GM12878 (cell line): ENCODE results near the gene GMDS. TPM values are rescaled to one million over a fixed set of nuclear protein-coding genes. Genes with fewer than 3 reads are reported as not detected.

ENCODE experiments used
- ATAC-seq: fragments of 200-7000 bp; cut with Tn5 transposase; 3 replicates; pipeline ENCODE4 v1.9.1; 2020; ENCODE audit warnings: mild to moderate bottlenecking, moderate library complexity
- BruUV-seq: library from RNA; stranded (reverse); fragments of 400-500 nt; replicated peaks from 2 replicates; lab custom pipeline; 2021; lab: Mats Ljungman, UMichigan
- CTCF ChIA-PET: fragments of 300-600 bp; sonication (Branson Sonifier 250); formaldehyde crosslinking; extraction: SDS; loops from one replicate; lab custom pipeline; 2021; ENCODE audit warnings: inconsistent platforms; lab: Yijun Ruan, JAX
- POLR2A ChIA-PET: fragments of 350-600 bp; formaldehyde crosslinking; extraction: SDS; loops from one replicate; lab custom pipeline; 2021; ENCODE audit warnings: inconsistent platforms; lab: Charles Lee
- RAD21 ChIA-PET: fragments of 300-600 bp; sonication (Branson Sonifier 250); formaldehyde crosslinking; loops from one replicate; lab custom pipeline; 2023; ENCODE audit warnings: antibody characterized with exemption; ENCODE audit not compliant: unreplicated experiment; lab: Charles Lee
- SMC1A ChIA-PET: fragments of 300-600 bp; sonication (Branson Sonifier 250); formaldehyde crosslinking; loops from one replicate; lab custom pipeline; 2023; ENCODE audit not compliant: unreplicated experiment, uncharacterized antibody; lab: Charles Lee
- DNase-seq: peaks from one replicate; pipeline ENCODE4 v3.0.0-alpha.2; 2011; ENCODE audit warnings: low read depth, low spot score
- FAIRE-seq: peaks from 3 replicates; lab custom pipeline; 2011; peaks lifted over from hg19 to GRCh38; lab: Jason Lieb, UNC
- H2AFZ ChIP-seq: 2 replicates; pipeline ENCODE4 v1.6.0; 2011; ENCODE audit warnings: low read depth, low read length, control low read depth; ENCODE audit not compliant: control insufficient read depth
- H3K27ac ChIP-seq: 2 replicates; pipeline ENCODE4 v1.5.1; 2011; ENCODE audit warnings: control low read depth; ENCODE audit not compliant: control insufficient read depth, insufficient read depth
- H3K27me3 ChIP-seq, 2 experiments: replicated peaks in 1 of 2; 2 replicates each; pipeline versions ENCODE4 v1.6.0 to v1.6.1; 2011; ENCODE audit warnings: low read length in 1 of 2; ENCODE audit not compliant: control insufficient read depth in 2 of 2, insufficient read depth in 2 of 2
- H3K36me3 ChIP-seq, 2 experiments: 2 replicates each; pipeline ENCODE4 v1.5.1; 2011; ENCODE audit warnings: low read length in 1 of 2; ENCODE audit not compliant: control insufficient read depth in 2 of 2, insufficient read depth in 2 of 2
- H3K4me1 ChIP-seq: 2 replicates; pipeline ENCODE4 v1.6.1; 2011; ENCODE audit warnings: mild to moderate bottlenecking, low read length, moderate library complexity, mixed read lengths; ENCODE audit not compliant: control insufficient read depth, insufficient read depth
- H3K4me2 ChIP-seq: 2 replicates; pipeline ENCODE4 v1.6.0; 2011; ENCODE audit warnings: control low read depth; ENCODE audit not compliant: control insufficient read depth, insufficient read depth
- H3K4me3 ChIP-seq: fragments of 200-600 bp; sonication (generic); 2 replicates; pipeline ENCODE4 v1.5.1; 2016
- H3K79me2 ChIP-seq: 2 replicates; pipeline ENCODE4 v1.6.0; 2011; ENCODE audit warnings: low read length; ENCODE audit not compliant: control insufficient read depth, insufficient read depth
- H3K9ac ChIP-seq: 2 replicates; pipeline ENCODE4 v1.8.0; 2011; ENCODE audit warnings: low read length, control low read depth, mixed read lengths; ENCODE audit not compliant: control insufficient read depth, insufficient read depth
- H3K9me3 ChIP-seq: replicated peaks from 3 replicates; pipeline ENCODE4 v1.5.1; 2011; ENCODE audit warnings: mild to moderate bottlenecking, low read length; ENCODE audit not compliant: control insufficient read depth, insufficient read depth
- H4K20me1 ChIP-seq: 2 replicates; pipeline ENCODE4 v1.6.0; 2011; ENCODE audit not compliant: control insufficient read depth, insufficient read depth
- CEBPZ ChIP-seq: fragments of 150-350 bp; IDR thresholded peaks from 2 replicates; pipeline ENCODE4 v1.6.1; 2016; ENCODE audit warnings: low read depth, low read length
- ELK1 ChIP-seq: IDR thresholded peaks from 2 replicates; pipeline ENCODE4 v1.6.1; 2012; ENCODE audit warnings: low read depth, low read length, improper control_type of control experiment
- EZH2 ChIP-seq: IDR thresholded peaks from 2 replicates; pipeline ENCODE4 v1.6.1; 2012; ENCODE audit warnings: low read depth, mild to moderate bottlenecking, control low read depth, inconsistent platforms, low read length, borderline replicate concordance; ENCODE audit not compliant: control insufficient read depth
- FOXM1 ChIP-seq: IDR thresholded peaks from 2 replicates; pipeline ENCODE4 v1.6.1; 2012; ENCODE audit warnings: low read depth, mild to moderate bottlenecking, inconsistent platforms, low read length, moderate library complexity
- IKZF1 ChIP-seq: fragments of 450-650 bp; conservative IDR thresholded peaks from 2 replicates; pipeline ENCODE4 v1.6.1; 2017; ENCODE audit warnings: antibody characterized with exemption, mild to moderate bottlenecking
- JUND ChIP-seq: IDR thresholded peaks from 2 replicates; pipeline ENCODE4 v1.6.1; 2012; ENCODE audit warnings: low read depth, mild to moderate bottlenecking, low read length, improper control_type of control experiment, moderate library complexity
- MTA2 ChIP-seq: fragments of 450-650 bp; IDR thresholded peaks from 2 replicates; pipeline ENCODE4 v1.6.1; 2016; ENCODE audit warnings: low read depth, mild to moderate bottlenecking, moderate library complexity
- PML ChIP-seq: IDR thresholded peaks from 2 replicates; pipeline ENCODE4 v1.6.1; 2012; ENCODE audit warnings: low read length, inconsistent platforms
- POLR2A ChIP-seq: IDR thresholded peaks from 2 replicates; pipeline ENCODE4 v1.6.1; 2011; ENCODE audit warnings: low read depth, mild to moderate bottlenecking, low read length
- RAD51 ChIP-seq: fragments of 450-650 bp; IDR thresholded peaks from 2 replicates; pipeline ENCODE4 v1.6.1; 2016; ENCODE audit warnings: moderate library complexity, mild to moderate bottlenecking, inconsistent platforms
- RBBP5 ChIP-seq: fragments of 200-600 bp; sonication (generic); conservative IDR thresholded peaks from 2 replicates; pipeline ENCODE4 v1.6.1; 2016
- RFX5 ChIP-seq: IDR thresholded peaks from 2 replicates; pipeline ENCODE4 v1.6.1; 2011; ENCODE audit warnings: low read depth, low read length, improper control_type of control experiment
- SMARCA5 ChIP-seq: fragments of 450-650 bp; IDR thresholded peaks from 2 replicates; pipeline ENCODE4 v1.6.1; 2017; ENCODE audit warnings: mild to moderate bottlenecking
- WGBS: methylation state at CpG from one replicate; pipeline ENCODE4 v1.1.6; 2016; ENCODE audit warnings: low lambda C conversion rate; ENCODE audit not compliant: insufficient replicate concordance, insufficient coverage; ENCODE audit errors: missing lambda C conversion rate; 5-methylcytosine and 5-hydroxymethylcytosine counted together
- in situ Hi-C: fragments of 300-500 bp; cut with MboI; formaldehyde crosslinking; loops from 9 replicates; pipeline ENCODE4 v1.14.3; 2018; ENCODE audit warnings: mixed read lengths
- intact Hi-C: fragments of 100-400 bp; cut with micrococcal nuclease; formaldehyde crosslinking; loops from one replicate; pipeline ENCODE4 v1.14.2; 2022; ENCODE audit not compliant: unreplicated experiment
- polyA plus RNA-seq, 11 experiments: library from polyadenylated mRNA; depleted of rRNA in 4 of 11; unstranded in 6 of 11; stranded (reverse) in 5 of 11; fragments of >200 nt; fragmentation: Nextera tagmentation in 4 of 11; fragmentation: Illumina TruSeq in 1 of 11; extraction: Ambion mirVana in 4 of 11; extraction: Trizol in 1 of 11; gene quantifications; 1 replicate in 1 of 11; 2 replicates in 10 of 11; pipeline versions ENCODE4 v1.2.1 to v1.2.3, GENCODE V29; 2011 to 2016; ENCODE audit warnings: inconsistent platforms in 2 of 11, missing spikeins in 2 of 11, low read depth in 1 of 11
- total RNA-seq, 4 experiments: library from RNA; depleted of rRNA in 3 of 4; stranded (reverse); fragments of >200 nt in 3 of 4; fragmentation: Illumina TruSeq in 1 of 4; extraction: Trizol in 1 of 4; gene quantifications; 2 replicates each; pipeline versions ENCODE4 v1.2.1 to v1.2.3, GENCODE V29; 2013 to 2021
- TF ChIP-seq, protein P1 (sequence below): fragments of 450-650 bp; formaldehyde crosslinking; IDR thresholded peaks from 2 replicates; pipeline ENCODE4 v1.4.0; 2022; ENCODE audit warnings: mild to moderate bottlenecking, moderate library complexity
- TF ChIP-seq, protein P2 (sequence below): fragments of 450-650 bp; IDR thresholded peaks from 2 replicates; pipeline ENCODE4 v1.6.1; 2016; ENCODE audit warnings: mild to moderate bottlenecking

The GMDS gene
- total and polyA plus RNA-seq, 10 of the 15 experiments (the other 5 are each of a cell fraction or from before 2014, with no cell fraction given), result 0.61 to 53.8 (median 29.3) TPM

- RAD21 ChIA-PET, result interaction anchor here (1.2 kb wide), 1 partner anchor 243 kb away, joined by 3 read pairs; no protein-coding TSS in a partner anchor
- TF ChIP-seq FOXM1 (peak; percentile 93; the same call in 1 of the 2 replicates), CEBPZ (no peak), RBBP5 (no peak), SMARCA5 (no peak), EZH2 (no peak), PML (peak; percentile 66; the same call in 1 of the 2 replicates), RFX5 (no peak), MTA2 (peak; percentile 95), POLR2A (no peak), RAD51 (no peak), ELK1 (no peak), JUND (peak; percentile 80), IKZF1 (peak; percentile 98)
- TF ChIP-seq, protein P1, sequence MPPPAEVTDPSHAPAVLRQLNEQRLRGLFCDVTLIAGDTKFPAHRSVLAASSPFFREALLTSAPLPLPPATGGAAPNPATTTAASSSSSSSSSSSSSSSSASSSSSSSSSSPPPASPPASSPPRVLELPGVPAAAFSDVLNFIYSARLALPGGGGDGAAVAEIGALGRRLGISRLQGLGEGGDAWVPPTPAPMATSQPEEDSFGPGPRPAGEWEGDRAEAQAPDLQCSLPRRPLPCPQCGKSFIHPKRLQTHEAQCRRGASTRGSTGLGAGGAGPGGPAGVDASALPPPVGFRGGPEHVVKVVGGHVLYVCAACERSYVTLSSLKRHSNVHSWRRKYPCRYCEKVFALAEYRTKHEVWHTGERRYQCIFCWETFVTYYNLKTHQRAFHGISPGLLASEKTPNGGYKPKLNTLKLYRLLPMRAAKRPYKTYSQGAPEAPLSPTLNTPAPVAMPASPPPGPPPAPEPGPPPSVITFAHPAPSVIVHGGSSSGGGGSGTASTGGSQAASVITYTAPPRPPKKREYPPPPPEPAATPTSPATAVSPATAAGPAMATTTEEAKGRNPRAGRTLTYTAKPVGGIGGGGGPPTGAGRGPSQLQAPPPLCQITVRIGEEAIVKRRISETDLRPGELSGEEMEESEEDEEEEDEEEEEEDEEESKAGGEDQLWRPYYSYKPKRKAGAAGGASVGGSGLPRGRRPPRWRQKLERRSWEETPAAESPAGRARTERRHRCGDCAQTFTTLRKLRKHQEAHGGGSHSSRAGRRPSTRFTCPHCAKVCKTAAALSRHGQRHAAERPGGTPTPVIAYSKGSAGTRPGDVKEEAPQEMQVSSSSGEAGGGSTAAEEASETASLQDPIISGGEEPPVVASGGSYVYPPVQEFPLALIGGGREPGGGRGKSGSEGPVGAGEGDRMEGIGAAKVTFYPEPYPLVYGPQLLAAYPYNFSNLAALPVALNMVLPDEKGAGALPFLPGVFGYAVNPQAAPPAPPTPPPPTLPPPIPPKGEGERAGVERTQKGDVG (CRISPR knock-in tag), result no peak
- TF ChIP-seq, protein P2, sequence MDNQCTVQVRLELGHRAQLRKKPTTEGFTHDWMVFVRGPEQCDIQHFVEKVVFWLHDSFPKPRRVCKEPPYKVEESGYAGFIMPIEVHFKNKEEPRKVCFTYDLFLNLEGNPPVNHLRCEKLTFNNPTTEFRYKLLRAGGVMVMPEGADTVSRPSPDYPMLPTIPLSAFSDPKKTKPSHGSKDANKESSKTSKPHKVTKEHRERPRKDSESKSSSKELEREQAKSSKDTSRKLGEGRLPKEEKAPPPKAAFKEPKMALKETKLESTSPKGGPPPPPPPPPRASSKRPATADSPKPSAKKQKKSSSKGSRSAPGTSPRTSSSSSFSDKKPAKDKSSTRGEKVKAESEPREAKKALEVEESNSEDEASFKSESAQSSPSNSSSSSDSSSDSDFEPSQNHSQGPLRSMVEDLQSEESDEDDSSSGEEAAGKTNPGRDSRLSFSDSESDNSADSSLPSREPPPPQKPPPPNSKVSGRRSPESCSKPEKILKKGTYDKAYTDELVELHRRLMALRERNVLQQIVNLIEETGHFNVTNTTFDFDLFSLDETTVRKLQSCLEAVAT, result no peak
Observed at GRCh38 chr6:2111162-2111677, 134.2 kb downstream of the GMDS start.

More at GRCh38 chr6:2111162-2111677, 134.2 kb downstream of the GMDS start:
- no peaks in the 10 kb centered on the region for H3K9me3 ChIP-seq
- FAIRE-seq, result no peak
- no TSS peak for BruUV-seq
- peak overlapping the region; percentile 51; the same call in 1 of the 2 replicates for H3K27ac ChIP-seq
- H3K79me2 ChIP-seq, result no peaks in the 10 kb centered on the region
- SMC1A ChIA-PET, result interaction anchor here (0.9 to 2.0 kb wide), 4 partner anchors 13 to 98 kb away, joined by 3 to 5 read pairs (median 3); no protein-coding TSS in a partner anchor
- H4K20me1 ChIP-seq, result no peaks in the 10 kb centered on the region
- peak overlapping the region; percentile 38; the same call in 1 of the 2 replicates for H3K4me3 ChIP-seq
- H3K9ac ChIP-seq, result no peak overlapping the region
- H3K4me1 ChIP-seq, result peaks cover 7% of the 10 kb centered on the region; the same call in 1 of the 2 replicates
- WGBS, result 51% methylated on average over 5 of the region's 5 CpGs
- peak overlapping the region; percentile 68; the same call in 1 of the 2 replicates for H3K4me2 ChIP-seq
- peak overlapping the region; percentile 33; the same call in 1 of the 2 replicates for H2AFZ ChIP-seq
- intact Hi-C loops, result loop anchor here (2.0 kb wide), 1 partner anchor 76 kb away; no protein-coding TSS in a partner anchor
- CTCF ChIA-PET, result interaction anchor here (2.2 kb wide), 1 partner anchor 243 kb away, joined by 8 read pairs; no protein-coding TSS in a partner anchor
- POLR2A ChIA-PET, result interaction anchor here (0.5 kb wide), 1 partner anchor 26 kb away, joined by 6 read pairs; no protein-coding TSS in a partner anchor
- H3K27me3 ChIP-seq, result no peaks in the 10 kb centered on the region
- ATAC-seq, result peak; percentile 92
- peaks cover 0 to 2% of the 10 kb centered on the region in 2 experiments; a peak in 1 of 4 replicates for H3K36me3 ChIP-seq
- DNase-seq, result peak; percentile 27
- in situ Hi-C loops, result no loop called here
